Ovary (tissue), 3 donors: ENCODE data around the gene ZNF841.
"Not testable (repeated sequence)": the region's sequence is repeated elsewhere in the genome, so short reads cannot be mapped to it uniquely, and the experiment has no call there.

ENCODE experiments used
- EP300 ChIP-seq: sonication (generic); formaldehyde crosslinking; IDR thresholded peaks from one replicate; pipeline ENCODE4 v1.6.1; 2017; ENCODE audit warnings: antibody characterized with exemption
- POLR2A ChIP-seq: fragments of 450-650 bp; IDR thresholded peaks from one replicate; pipeline ENCODE4 v1.6.1; 2017; ENCODE audit warnings: antibody characterized with exemption, mild to moderate bottlenecking, moderate library complexity
- TF ChIP-seq, protein P1 (sequence below), 3 donors: fragments of 450-650 bp in 2 of 3; fragments of 200-600 bp in 1 of 3; IDR thresholded peaks; one replicate each; pipeline versions ENCODE4 v1.5.1 to v1.8.0; 2016 to 2022; ENCODE audit warnings: antibody characterized with exemption in 3 of 3, mild to moderate bottlenecking in 1 of 3
- donor health status: DM: no; HTN: no; CAD: no.

DNA sequence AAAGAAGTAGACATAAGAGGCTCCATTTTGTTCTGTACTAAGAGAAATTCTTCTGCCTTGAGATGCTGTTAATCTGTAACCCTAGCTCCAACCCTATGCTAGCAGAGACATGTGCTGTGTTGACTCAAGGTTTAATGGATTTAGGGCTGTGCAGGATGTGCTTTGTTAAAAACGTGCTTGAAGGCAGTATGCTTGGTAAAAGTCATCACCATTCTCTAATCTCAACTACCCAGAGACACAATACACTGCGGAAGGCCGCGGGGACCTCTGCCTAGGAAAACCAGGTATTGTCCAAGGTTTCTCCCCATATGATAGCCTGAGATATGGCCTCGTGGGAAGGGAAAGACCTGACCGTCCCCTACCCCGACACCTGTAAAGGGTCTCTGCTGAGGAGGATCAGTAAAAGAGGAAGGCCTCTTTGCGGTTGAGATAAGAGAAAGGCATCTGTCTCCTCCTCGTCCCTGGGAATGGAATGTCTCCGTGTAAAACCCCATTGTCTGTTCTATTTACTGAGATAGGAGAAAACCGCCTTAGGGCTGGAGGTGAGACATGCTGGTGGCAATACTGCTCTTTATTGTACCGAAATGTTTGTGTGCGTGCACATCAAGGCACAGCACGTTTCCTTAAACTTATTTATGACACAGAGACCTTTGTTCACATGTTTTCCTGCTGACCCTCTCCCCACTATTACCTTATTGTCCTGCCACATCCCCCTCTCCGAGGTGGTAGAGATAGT, 69.1 kb downstream of the ZNF841 start:
- TF ChIP-seq, protein P1, sequence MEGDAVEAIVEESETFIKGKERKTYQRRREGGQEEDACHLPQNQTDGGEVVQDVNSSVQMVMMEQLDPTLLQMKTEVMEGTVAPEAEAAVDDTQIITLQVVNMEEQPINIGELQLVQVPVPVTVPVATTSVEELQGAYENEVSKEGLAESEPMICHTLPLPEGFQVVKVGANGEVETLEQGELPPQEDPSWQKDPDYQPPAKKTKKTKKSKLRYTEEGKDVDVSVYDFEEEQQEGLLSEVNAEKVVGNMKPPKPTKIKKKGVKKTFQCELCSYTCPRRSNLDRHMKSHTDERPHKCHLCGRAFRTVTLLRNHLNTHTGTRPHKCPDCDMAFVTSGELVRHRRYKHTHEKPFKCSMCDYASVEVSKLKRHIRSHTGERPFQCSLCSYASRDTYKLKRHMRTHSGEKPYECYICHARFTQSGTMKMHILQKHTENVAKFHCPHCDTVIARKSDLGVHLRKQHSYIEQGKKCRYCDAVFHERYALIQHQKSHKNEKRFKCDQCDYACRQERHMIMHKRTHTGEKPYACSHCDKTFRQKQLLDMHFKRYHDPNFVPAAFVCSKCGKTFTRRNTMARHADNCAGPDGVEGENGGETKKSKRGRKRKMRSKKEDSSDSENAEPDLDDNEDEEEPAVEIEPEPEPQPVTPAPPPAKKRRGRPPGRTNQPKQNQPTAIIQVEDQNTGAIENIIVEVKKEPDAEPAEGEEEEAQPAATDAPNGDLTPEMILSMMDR (IDR thresholded peaks at IDR 0.05), result not testable (repeated sequence)
- TF ChIP-seq POLR2A, EP300: not testable (repeated sequence)
